HepG2 (cell line): ENCODE results near the gene CCDC30. TPM values are rescaled to one million over a fixed set of nuclear protein-coding genes. Genes with fewer than 3 reads are reported as not detected.

Source experiments
- ATRX ChIP-seq: sonication (generic); formaldehyde crosslinking; IDR thresholded peaks from 2 replicates; pipeline ENCODE4 v1.4.0; 2020; ENCODE audit warnings: missing genetic modification reagents, borderline replicate concordance
- BCLAF1 ChIP-seq: fragments of 450-650 bp; IDR thresholded peaks from 2 replicates; pipeline ENCODE4 v1.6.1; 2017; ENCODE audit warnings: mild to moderate bottlenecking
- BRCA1 ChIP-seq: sonication (generic); formaldehyde crosslinking; IDR thresholded peaks from 2 replicates; pipeline ENCODE4 v1.4.0; 2020; ENCODE audit warnings: missing genetic modification reagents
- DNMT3B ChIP-seq: conservative IDR thresholded peaks from 2 replicates; pipeline ENCODE4 v1.6.1; 2016; ENCODE audit warnings: missing biosample characterization, control low read depth
- HDAC1 ChIP-seq: sonication (generic); formaldehyde crosslinking; IDR thresholded peaks from 2 replicates; pipeline ENCODE4 v1.5.1; 2020; ENCODE audit warnings: mild to moderate bottlenecking, missing genetic modification reagents
- MAF1 ChIP-seq: sonication (generic); formaldehyde crosslinking; IDR thresholded peaks from 2 replicates; pipeline ENCODE4 v1.5.0; 2020; ENCODE audit warnings: missing genetic modification reagents, borderline replicate concordance
- MAFG ChIP-seq: sonication (generic); formaldehyde crosslinking; IDR thresholded peaks from 2 replicates; pipeline ENCODE4 v1.5.1; 2020; ENCODE audit warnings: mild to moderate bottlenecking, missing genetic modification reagents
- MXI1 ChIP-seq: IDR thresholded peaks from 3 replicates; pipeline ENCODE4 v1.6.1; 2012; ENCODE audit warnings: low read depth, low read length, inconsistent platforms, borderline replicate concordance
- NFRKB ChIP-seq: fragments of 450-650 bp; IDR thresholded peaks from 2 replicates; pipeline ENCODE4 v1.6.1; 2017
- NRL ChIP-seq: sonication (generic); formaldehyde crosslinking; IDR thresholded peaks from 2 replicates; pipeline ENCODE4 v1.5.0; 2020; ENCODE audit warnings: missing genetic modification reagents, mild to moderate bottlenecking, moderate library complexity, borderline replicate concordance
- SIN3B ChIP-seq: fragments of 150-350 bp; IDR thresholded peaks from 2 replicates; pipeline ENCODE4 v1.6.1; 2014; ENCODE audit warnings: low read length
- SMAD1 ChIP-seq: sonication (generic); formaldehyde crosslinking; IDR thresholded peaks from 2 replicates; pipeline ENCODE4 v1.4.0; 2020; ENCODE audit warnings: missing genetic modification reagents, low read depth, mild to moderate bottlenecking, borderline replicate concordance
- SNAI1 ChIP-seq: sonication (generic); formaldehyde crosslinking; IDR thresholded peaks from 2 replicates; pipeline ENCODE4 v1.5.0; 2020; ENCODE audit warnings: mild to moderate bottlenecking, missing genetic modification reagents, borderline replicate concordance
- ZNF143 ChIP-seq: sonication (generic); formaldehyde crosslinking; IDR thresholded peaks from 2 replicates; pipeline ENCODE4 v1.4.0; 2020; ENCODE audit warnings: missing genetic modification reagents
- ZNF225 ChIP-seq: sonication (generic); formaldehyde crosslinking; IDR thresholded peaks from 2 replicates; pipeline ENCODE4 v1.4.0; 2020; ENCODE audit warnings: mild to moderate bottlenecking, missing genetic modification reagents
- ZNF44 ChIP-seq: sonication (generic); formaldehyde crosslinking; IDR thresholded peaks from 2 replicates; pipeline ENCODE4 v1.5.1; 2020; ENCODE audit warnings: mild to moderate bottlenecking, missing genetic modification reagents
- ZNF446 ChIP-seq: sonication (generic); formaldehyde crosslinking; IDR thresholded peaks from 2 replicates; pipeline ENCODE4 v1.5.0; 2020; ENCODE audit warnings: mild to moderate bottlenecking, missing genetic modification reagents
- ZZZ3 ChIP-seq: sonication (generic); formaldehyde crosslinking; IDR thresholded peaks from 2 replicates; pipeline ENCODE4 v1.4.0; 2020; ENCODE audit warnings: missing genetic modification reagents, mild to moderate bottlenecking, borderline replicate concordance
- polyA plus RNA-seq, 8 experiments: library from polyadenylated mRNA; depleted of rRNA in 3 of 8; stranded (reverse) in 7 of 8; unstranded in 1 of 8; fragments of >200 nt; fragmentation: Illumina TruSeq in 4 of 8; extraction: Trizol in 4 of 8; gene quantifications; 2 replicates each; pipeline versions ENCODE4 v1.2.1 to v1.2.3, GENCODE V29; 2011 to 2016; ENCODE audit warnings: low read depth in 4 of 8, missing spikeins in 1 of 8, mixed read lengths in 1 of 8; ENCODE audit not compliant: insufficient read depth in 1 of 8
- total RNA-seq, 5 experiments: library from RNA; depleted of rRNA; stranded (reverse); fragments of >200 nt; fragmentation: Illumina TruSeq; extraction: Trizol; gene quantifications; 2 replicates each; pipeline ENCODE4 v1.2.3, GENCODE V29; 2016; ENCODE audit warnings: low read depth in 1 of 5
- TF ChIP-seq, protein P1 (sequence below): sonication (generic); formaldehyde crosslinking; IDR thresholded peaks from 2 replicates; pipeline ENCODE4 v1.4.0; 2020; ENCODE audit warnings: mild to moderate bottlenecking, missing genetic modification reagents
- TF ChIP-seq, protein P2 (sequence below), 2 experiments: sonication (generic) in 1 of 2; formaldehyde crosslinking in 1 of 2; IDR thresholded peaks; 2 replicates each; pipeline versions ENCODE4 v1.6.1 to v1.9.0; 2014 to 2022; ENCODE audit warnings: antibody characterized with exemption in 1 of 2, borderline replicate concordance in 1 of 2, inconsistent platforms in 1 of 2, low read depth in 1 of 2, missing genetic modification reagents in 1 of 2

CCDC30 gene
- total and polyA plus RNA-seq, 2 of the 13 experiments (the other 11 are each of a cell fraction or from before 2014, with no cell fraction given) = 0.25 to 0.77 TPM

DNA sequence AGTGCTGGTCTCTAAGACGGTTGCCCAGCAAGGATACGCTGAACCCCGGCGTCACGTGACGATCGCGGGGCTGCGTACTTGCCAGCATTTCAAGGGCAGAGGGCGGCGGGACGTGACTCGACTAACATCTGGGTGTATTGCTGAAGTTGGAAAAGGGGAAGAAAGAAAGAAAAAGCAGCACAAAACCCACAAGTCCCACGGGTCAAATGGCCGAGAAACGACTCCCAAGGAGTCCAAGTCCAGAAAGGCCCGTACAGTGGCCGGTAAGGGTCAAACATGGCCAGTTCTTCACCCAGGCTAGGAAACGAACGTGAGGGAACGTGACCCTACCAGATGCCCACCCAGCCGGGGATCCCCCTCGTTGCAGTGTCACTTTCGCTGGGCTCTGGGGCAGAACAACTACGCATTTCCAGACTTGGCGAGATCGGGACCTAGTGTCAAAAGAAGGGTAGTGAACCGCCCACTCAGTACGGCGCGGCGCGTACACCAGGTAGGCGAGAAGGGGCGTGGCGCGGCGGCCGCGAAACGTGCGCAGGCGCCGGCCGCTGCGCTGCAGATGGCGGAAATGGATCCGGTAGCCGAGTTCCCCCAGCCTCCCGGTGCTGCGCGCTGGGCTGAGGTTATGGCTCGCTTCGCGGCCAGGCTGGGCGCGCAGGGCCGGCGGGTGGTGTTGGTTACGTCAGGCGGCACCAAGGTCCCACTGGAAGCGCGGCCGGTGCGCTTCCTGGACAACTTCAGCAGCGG, 6.9 kb upstream of the CCDC30 start, which contains the start of the genes PPCS and ZMYND12 (continued):
- TF ChIP-seq BRCA1 (CRISPR knock-in tag) (no peak), ZZZ3 (CRISPR knock-in tag) (no peak; the same call in 1 of the 2 replicates), ZNF143 (CRISPR knock-in tag) (no peak), NFRKB (no peak), SMAD1 (no peak), ZNF225 (CRISPR knock-in tag) (peak; percentile 88; the same call in 1 of the 2 replicates), ZNF446 (CRISPR knock-in tag) (peak; percentile 90), SNAI1 (CRISPR knock-in tag) (no peak; the same call in 1 of the 2 replicates), ZNF44 (no peak; the same call in 1 of the 2 replicates), MXI1 (peak; percentile 64; the same call in 2 of the 3 replicates), NRL (peak; percentile 73; the same call in 1 of the 2 replicates), ATRX (no peak), SIN3B (no peak), MAF1 (no peak), BCLAF1 (no peak), HDAC1 (CRISPR knock-in tag) (peak; percentile 79), MAFG (CRISPR knock-in tag) (no peak), DNMT3B (no peak)
- TF ChIP-seq, protein P1, sequence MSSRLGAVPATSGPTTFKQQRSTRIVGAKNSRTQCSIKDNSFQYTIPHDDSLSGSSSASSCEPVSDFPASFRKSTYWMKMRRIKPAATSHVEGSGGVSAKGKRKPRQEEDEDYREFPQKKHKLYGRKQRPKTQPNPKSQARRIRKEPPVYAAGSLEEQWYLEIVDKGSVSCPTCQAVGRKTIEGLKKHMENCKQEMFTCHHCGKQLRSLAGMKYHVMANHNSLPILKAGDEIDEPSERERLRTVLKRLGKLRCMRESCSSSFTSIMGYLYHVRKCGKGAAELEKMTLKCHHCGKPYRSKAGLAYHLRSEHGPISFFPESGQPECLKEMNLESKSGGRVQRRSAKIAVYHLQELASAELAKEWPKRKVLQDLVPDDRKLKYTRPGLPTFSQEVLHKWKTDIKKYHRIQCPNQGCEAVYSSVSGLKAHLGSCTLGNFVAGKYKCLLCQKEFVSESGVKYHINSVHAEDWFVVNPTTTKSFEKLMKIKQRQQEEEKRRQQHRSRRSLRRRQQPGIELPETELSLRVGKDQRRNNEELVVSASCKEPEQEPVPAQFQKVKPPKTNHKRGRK = no peak
- TF ChIP-seq, protein P2, sequence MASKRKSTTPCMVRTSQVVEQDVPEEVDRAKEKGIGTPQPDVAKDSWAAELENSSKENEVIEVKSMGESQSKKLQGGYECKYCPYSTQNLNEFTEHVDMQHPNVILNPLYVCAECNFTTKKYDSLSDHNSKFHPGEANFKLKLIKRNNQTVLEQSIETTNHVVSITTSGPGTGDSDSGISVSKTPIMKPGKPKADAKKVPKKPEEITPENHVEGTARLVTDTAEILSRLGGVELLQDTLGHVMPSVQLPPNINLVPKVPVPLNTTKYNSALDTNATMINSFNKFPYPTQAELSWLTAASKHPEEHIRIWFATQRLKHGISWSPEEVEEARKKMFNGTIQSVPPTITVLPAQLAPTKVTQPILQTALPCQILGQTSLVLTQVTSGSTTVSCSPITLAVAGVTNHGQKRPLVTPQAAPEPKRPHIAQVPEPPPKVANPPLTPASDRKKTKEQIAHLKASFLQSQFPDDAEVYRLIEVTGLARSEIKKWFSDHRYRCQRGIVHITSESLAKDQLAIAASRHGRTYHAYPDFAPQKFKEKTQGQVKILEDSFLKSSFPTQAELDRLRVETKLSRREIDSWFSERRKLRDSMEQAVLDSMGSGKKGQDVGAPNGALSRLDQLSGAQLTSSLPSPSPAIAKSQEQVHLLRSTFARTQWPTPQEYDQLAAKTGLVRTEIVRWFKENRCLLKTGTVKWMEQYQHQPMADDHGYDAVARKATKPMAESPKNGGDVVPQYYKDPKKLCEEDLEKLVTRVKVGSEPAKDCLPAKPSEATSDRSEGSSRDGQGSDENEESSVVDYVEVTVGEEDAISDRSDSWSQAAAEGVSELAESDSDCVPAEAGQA (IDR thresholded peaks at IDR 0.05; ENCODE audit: low read depth) = peak; percentile 53; the same call in 1 of the 2 replicates
- TF ChIP-seq, protein P2 (CRISPR knock-in tag; IDR thresholded peaks at IDR 0.05; ENCODE audit: borderline replicate concordance) = no peak
